GF-D8 (cell line): ENCODE data around the gene AKT1.

ENCODE experiments used
- DNase-seq: peaks from one replicate; lab custom pipeline; 2025; lab: John Stamatoyannopoulos, UW

The AKT1 gene

GRCh38 chr14:104772707-104773504 is 22.6 kb downstream of the AKT1 start:
- no peak for DNase-seq

GRCh38 chr14:104771918-104772706 is 23.4 kb downstream of the AKT1 start:
- no peak for DNase-seq

DNA sequence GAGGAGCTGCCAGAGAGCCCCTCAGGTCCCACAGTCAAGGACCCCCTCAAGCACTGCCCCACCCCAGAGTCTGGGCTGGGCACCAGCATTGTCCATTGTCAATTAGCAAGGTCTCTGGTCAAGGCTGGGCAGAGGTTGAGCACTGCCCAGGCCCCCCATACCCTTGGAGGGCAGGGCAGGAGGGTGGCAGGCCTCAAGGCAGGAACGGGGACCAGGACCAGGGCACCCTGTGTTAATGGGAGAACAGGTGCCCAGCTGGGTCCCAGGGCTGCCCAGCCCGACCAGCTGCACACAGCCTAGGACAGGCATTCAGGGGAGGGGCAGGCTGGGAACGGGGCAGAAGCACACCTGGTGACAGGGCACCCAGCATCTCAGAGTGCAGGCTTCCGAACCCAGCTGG is 24.2 kb downstream of the AKT1 start:
- no peak for DNase-seq

GRCh38 chr14:104770851-104771272 is 24.7 kb downstream of the AKT1 start:
- no peak for DNase-seq

- DNase-seq, result no peak
These were observed 25.4 kb downstream of the AKT1 start for GRCh38 chr14:104770072-104770579.

GRCh38 chr14:104769324-104770071 is 26.1 kb downstream of the AKT1 start:
- DNase-seq, result no peak

DNA sequence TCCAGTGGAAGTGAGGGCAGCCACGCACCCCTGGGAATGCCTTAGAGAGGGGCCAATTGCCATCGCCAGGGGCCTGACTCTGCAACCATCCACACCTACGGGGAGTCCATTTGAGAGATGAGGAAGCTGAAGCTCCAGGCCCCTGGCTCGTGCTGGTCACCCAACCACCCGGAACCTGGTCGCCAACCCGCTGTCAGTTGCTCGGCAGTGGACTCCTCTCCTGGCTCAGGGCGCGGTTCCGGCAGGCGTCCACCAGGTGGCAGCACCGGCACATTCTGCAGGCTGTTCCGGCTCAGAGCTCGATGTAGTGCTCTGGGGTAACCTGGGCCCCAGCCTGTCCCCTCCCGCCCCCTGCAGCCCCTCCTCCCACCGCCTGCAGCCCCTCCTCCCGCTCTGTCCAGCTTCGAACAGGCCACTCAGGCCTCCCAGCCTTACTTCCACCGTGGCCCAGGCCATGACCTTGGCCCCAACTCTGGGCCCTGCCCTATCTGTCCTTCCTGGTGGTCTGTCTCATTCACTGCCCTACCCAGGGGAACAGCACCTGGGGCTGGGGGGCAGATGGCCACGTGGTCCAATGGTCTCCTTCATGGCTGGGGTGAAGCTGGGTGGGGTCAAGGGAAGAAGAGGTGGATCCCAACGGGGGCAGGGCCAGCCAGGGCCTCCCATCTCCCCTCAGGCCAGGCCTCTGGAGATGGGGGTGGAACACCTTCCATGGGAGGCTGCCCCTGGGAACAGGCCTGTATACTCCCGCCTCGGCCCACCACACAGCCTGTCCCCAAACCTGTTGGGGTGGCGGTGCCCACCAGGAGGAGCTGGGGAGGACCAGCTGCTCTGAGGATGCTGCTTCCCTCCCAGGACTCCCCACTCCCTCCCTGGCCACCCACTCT is 26.9 kb downstream of the AKT1 start:
- peak; percentile 9 for DNase-seq

GRCh38 chr14:104767634-104767918 is 28.0 kb downstream of the AKT1 start:
- no peak for DNase-seq

GRCh38 chr14:104766863-104767633 is 28.5 kb downstream of the AKT1 start:
- DNase-seq, result no peak

DNA sequence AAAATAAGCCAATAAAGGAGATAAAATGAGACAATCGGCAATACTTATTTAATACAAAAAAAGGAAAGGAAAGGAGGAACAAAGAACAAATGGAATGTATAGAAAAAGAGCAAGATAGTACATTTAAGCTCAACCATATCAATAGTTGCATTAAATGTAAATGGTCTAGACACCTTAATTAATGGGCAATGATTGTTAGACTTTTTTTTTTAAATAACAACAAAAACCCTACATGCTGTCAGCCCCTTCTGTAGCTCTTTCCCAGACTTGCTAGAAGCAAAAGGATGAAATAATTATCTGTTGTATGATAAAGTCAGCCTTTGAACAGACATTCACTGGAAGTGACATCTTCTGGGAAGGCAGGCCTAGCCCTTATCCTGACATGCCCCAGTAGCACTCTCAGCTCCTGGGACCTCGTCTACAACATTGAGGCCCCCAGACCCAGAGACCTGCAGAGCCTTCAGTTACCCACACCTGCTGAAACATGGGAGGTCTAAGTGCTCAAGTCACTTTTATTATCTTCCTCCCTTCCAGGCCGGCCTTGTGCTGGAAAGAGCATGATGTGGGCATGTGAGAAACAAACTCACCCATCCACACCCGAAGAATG is 29.2 kb downstream of the AKT1 start:
- no peak for DNase-seq

- DNase-seq, result no peak
These were observed 30.0 kb downstream of the AKT1 start for GRCh38 chr14:104765517-104765916.

GRCh38 chr14:104758981-104759969 is 36.3 kb downstream of the AKT1 start:
- DNase-seq, result no peak

- no peak for DNase-seq
These were observed 37.7 kb downstream of the AKT1 start for GRCh38 chr14:104757681-104758392.

DNA sequence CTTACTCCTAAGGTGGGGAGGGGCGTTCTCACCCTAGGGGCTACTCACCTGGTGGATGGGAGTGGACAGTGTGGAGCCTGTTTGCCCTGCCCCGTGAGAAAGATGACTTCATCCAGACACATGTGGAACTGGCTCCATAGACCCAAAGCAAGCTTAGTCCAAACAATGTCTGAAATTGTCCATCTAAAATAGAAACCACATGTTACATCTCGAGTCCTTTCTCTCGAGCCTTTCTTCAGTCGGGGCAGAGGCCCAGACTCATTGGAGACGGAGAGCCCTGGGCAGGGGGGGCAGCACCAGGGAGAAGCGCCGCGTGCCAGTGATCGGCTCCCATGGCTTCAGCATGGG is 38.3 kb downstream of the AKT1 start:
- DNase-seq, result no peak

GRCh38 chr14:104756477-104757237 is 38.9 kb downstream of the AKT1 start:
- no peak for DNase-seq

DNA sequence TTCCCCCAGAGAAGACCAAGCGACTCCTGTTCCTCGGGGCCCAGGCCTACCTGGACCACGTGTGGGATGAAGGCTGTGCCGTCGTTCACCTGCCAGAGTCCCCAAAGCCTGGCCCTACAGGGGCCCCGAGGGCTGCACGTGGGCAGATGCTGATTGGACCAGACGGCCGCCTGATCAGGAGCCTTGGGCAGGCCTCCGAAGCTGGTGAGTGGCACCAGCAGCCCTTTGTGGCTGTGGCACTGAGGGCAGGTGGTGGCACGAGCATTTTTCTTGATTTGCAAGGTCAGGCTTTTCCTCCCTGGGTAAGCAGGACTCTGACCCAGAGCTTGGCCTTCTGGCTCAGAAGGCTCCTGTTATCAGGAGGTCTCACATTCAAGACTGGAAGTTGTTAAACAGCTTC is 39.9 kb downstream of the AKT1 start:
- DNase-seq, result no peak

DNA sequence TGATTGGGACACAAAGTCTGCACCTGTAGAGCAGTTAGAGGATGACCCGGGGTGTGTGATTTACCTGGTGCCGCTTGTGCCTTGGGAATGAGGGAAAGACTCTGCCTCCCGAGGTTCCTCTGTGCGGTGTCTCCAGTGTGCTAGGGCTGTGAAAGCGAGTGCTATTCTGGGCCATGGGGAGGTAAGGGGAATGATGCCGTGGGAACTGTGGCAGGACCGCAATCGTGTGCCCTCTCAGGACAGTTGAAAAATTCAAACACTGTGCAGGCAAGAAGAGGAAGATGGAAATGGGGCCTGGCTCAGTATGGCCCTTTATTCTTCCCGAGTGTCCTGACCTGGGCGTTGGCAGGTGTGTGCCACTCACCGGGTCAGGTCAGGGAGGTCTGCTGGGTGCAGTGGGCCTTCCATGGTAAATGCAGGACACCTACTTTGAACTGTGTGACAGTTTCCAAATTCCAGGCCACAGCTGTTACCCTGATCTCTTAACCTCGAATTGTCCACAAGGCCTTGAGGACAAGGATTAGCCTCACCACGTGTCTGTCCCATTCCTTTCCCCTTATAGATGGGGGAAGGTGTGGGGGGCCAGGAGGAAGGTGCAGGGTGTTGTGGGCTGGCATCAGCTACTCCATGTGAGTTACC is 41.2 kb downstream of the AKT1 start:
- DNase-seq, result no peak
